Measurements from ENCODE around the gene NAT10.

NAT10 gene

DNA sequence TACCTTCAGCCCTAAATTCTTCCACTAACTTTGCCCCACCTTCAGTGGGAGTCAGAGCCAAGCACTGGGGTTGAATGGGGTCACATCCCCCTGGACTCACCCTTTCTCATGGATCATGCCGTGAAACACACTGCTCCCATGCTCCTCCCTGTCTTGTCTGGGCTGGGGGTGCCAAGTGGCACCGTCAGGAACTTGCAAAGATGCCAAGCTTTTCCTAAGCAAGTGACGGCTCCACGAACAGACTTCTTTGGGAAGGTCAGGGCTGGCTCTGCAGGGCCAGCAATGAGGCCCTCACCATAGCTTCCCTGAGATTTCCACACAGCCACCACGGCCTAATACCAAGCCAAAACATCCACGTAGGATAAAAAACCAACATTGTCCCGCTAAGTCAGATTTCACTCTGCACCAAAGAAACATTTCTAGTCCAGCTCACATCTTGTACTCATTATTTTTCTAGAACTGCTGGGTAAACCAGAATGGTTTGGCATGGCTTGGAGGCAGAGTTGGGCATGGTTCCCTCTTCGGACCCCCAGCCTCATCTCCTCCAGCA lies 76.5 kb downstream of the NAT10 start:
- no peak overlapping the region for H3K4me3 ChIP-seq (ENCODE audit: low read depth, low read length)
- TF ChIP-seq, protein P1, sequence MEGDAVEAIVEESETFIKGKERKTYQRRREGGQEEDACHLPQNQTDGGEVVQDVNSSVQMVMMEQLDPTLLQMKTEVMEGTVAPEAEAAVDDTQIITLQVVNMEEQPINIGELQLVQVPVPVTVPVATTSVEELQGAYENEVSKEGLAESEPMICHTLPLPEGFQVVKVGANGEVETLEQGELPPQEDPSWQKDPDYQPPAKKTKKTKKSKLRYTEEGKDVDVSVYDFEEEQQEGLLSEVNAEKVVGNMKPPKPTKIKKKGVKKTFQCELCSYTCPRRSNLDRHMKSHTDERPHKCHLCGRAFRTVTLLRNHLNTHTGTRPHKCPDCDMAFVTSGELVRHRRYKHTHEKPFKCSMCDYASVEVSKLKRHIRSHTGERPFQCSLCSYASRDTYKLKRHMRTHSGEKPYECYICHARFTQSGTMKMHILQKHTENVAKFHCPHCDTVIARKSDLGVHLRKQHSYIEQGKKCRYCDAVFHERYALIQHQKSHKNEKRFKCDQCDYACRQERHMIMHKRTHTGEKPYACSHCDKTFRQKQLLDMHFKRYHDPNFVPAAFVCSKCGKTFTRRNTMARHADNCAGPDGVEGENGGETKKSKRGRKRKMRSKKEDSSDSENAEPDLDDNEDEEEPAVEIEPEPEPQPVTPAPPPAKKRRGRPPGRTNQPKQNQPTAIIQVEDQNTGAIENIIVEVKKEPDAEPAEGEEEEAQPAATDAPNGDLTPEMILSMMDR (IDR thresholded peaks at IDR 0.05; ENCODE audit: insufficient read depth, low read length, missing control alignments), result no peak
- ChIA-PET POLR2A (no interaction called here), CTCF (interaction anchor here (1.1 to 13.8 kb wide), 4 partner anchors 8 to 182 kb away, joined by 3 to 258 read pairs (median 102); partner anchors contain the start of gene ABTB2)
- no peak for DNase-seq (ENCODE audit: low read depth, low spot score)

DNA sequence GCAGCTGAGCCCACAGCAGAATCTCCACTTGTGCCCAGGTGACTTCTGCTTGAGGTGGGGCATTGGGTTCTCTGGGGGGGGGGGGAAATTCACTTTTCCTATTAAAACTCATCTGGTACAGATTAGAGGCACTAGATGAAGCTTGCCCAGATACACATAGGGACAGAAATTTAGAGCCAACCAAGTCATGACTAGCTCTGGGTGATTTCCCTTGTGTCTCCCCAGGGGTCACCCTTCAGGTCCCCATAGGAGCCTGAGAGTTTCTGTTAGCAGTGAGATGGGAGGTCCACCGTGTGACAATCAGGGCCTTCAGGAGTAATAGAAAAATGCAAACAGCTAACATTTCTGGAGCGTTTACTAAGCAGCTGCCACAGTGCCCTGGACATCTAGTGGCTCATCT lies 77.0 kb downstream of the NAT10 start:
- POLR2A ChIA-PET, result no interaction called here
- CTCF ChIA-PET, result interaction anchor here (1.1 to 13.8 kb wide), 3 partner anchors 8 to 182 kb away, joined by 10 to 258 read pairs (median 193); partner anchors contain the start of gene ABTB2

DNA sequence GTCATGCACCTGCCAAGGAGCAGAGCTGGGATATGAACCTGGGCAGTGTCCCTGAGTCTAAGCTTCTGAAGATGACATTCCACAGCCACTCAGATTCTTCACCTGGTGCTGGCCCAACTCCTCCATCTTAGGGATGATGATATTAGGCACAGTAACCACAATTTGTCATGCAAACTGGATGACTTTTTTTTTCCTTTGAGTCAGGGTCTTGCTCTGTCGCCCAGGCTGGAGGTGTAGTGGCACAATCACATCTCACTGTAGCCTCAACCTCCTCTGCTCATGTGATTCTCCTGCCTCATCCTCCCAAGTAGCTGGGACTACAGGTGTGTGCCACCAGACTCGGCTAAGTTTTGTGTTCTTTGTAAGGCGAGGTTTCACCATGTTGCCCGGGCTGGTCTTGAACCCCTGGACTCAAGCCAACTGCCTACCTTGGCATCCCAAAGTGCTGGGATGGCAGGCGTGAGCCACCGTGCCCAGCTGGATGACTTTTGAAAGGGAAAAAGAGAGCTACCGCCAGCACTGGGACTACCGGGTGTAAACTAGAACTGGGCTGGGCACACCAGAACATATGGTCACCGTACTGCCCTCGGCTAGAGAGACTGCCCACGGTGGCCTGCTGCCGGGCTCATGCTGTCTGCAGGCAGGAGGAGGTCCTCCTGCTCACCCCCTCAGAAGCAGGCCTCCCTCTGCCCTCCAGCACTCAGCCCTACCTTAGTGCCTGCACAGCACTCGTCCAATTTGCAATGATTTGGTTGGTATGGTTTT lies 77.7 kb downstream of the NAT10 start:
- TF ChIP-seq, protein P1 (IDR thresholded peaks at IDR 0.05; ENCODE audit: insufficient read depth, low read length, missing control alignments), result no peak
- H3K4me3 ChIP-seq (ENCODE audit: low read depth, low read length), result no peak overlapping the region
- DNase-seq (ENCODE audit: low read depth, low spot score), result no peak
- POLR2A ChIA-PET, result no interaction called here
- CTCF ChIA-PET, result interaction anchor here (1.1 to 13.8 kb wide), 3 partner anchors 9 to 181 kb away, joined by 10 to 258 read pairs (median 193); partner anchors contain the start of gene ABTB2

More for the DNA sequence above, 77.0 kb downstream of the NAT10 start:
- no peak overlapping the region for H3K4me3 ChIP-seq (ENCODE audit: low read depth, low read length)
- no peak for DNase-seq (ENCODE audit: low read depth, low spot score)
- TF ChIP-seq, protein P1 (IDR thresholded peaks at IDR 0.05; ENCODE audit: insufficient read depth, low read length, missing control alignments), result no peak

DNA sequence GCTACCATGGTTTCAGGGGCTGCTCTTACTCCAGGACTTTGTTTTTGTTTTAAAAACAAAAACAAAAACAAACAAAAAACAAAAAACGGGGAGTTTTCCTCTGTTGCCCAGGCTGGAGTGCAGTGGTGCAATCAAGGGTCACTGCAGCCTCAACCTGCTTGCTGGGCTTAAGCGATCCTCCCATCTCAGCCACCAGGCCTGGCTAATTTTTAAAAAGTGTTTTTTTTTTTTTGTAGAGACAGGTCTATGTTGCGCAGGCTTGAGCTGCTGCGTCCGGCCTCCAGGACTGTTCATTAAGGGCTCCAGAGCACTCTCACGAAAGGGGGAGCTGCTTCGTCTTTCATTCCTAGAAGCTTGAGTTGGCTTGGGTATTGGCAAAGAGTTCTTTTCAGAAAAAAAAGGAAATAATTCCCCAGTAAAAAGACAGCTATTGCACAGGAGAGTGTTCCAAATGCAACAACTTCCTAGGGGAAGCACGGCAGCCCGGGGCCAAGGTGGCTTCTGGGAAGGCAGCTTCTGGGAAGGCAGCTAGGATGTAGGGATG lies 78.5 kb downstream of the NAT10 start:
- no peak for DNase-seq (ENCODE audit: low read depth, low spot score)
- H3K4me3 ChIP-seq (ENCODE audit: low read depth, low read length), result no peak overlapping the region
- CTCF ChIA-PET, result interaction anchor here (0.8 to 5.5 kb wide), 5 partner anchors 9 to 179 kb away, joined by 3 to 63 read pairs (median 3); no protein-coding TSS in a partner anchor
- TF ChIP-seq, protein P1 (IDR thresholded peaks at IDR 0.05; ENCODE audit: insufficient read depth, low read length, missing control alignments), result no peak
- POLR2A ChIA-PET, result no interaction called here

DNA sequence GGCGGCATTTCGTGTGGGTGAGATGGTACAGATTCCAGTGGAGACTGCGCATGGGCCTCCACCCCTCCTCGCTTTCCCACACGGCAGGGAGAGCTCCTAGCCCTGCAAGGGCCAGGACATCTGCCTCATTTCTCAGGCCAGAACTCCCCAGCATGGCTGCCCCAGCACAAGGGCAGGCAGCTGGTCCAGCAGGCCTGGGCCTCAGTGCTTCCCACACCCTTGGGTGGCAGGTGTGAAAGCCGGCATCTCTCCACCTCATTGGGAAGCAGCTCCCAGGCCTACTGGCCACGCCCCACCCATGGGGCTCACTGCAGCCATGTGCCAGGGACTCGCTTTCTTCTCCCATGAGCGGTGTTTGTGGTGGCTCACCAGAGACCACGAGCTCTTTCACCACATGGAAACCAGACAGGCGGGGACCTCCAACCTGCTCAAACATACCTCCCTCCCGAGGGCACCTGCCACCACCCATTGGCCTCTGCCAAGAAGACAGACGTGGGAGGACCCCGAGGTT lies 79.1 kb downstream of the NAT10 start:
- DNase-seq (ENCODE audit: low read depth, low spot score), result no peak
- no peak overlapping the region for H3K4me3 ChIP-seq (ENCODE audit: low read depth, low read length)
- CTCF ChIA-PET, result interaction anchor here (0.8 to 5.5 kb wide), 6 partner anchors 9 to 178 kb away, joined by 3 to 63 read pairs (median 3); no protein-coding TSS in a partner anchor
- POLR2A ChIA-PET, result no interaction called here
- TF ChIP-seq, protein P1 (IDR thresholded peaks at IDR 0.05; ENCODE audit: insufficient read depth, low read length, missing control alignments), result no peak

Data from AG04449 (cell line).